GM12801 (cell line): ENCODE measurements around the gene EXOG.

Experiments used
- CTCF ChIP-seq: IDR thresholded peaks from one replicate; pipeline ENCODE4 v1.5.1; 2011; ENCODE audit warnings: control low read depth; ENCODE audit not compliant: insufficient read length; ENCODE audit errors: extremely low read depth

The EXOG gene

GRCh38 chr3:38563070-38563885, 67.1 kb downstream of the EXOG start:
- TF ChIP-seq CTCF: no peak

GRCh38 chr3:38563886-38564270, 67.7 kb downstream of the EXOG start:
- TF ChIP-seq CTCF: no peak

- TF ChIP-seq CTCF: no peak
These were observed 68.6 kb downstream of the EXOG start for GRCh38 chr3:38564631-38565338.

- no peak for TF ChIP-seq CTCF
These were observed 69.4 kb downstream of the EXOG start for GRCh38 chr3:38565339-38566214.

- no peak for TF ChIP-seq CTCF
These were observed 70.0 kb downstream of the EXOG start for GRCh38 chr3:38566215-38566528.

GRCh38 chr3:38567498-38567897, 71.4 kb downstream of the EXOG start:
- TF ChIP-seq CTCF: no peak

GRCh38 chr3:38573111-38573510, 77.0 kb downstream of the EXOG start:
- TF ChIP-seq CTCF: no peak
